ENCODE data around the gene MFSD2B. TPM values are rescaled to one million over a fixed set of nuclear protein-coding genes. Genes with fewer than 3 reads are reported as not detected.

Gene MFSD2B
- total and polyA plus RNA-seq, 2 donors (not counting 3 experiments of a cell fraction or from before 2014, with no cell fraction given), result 0.29 to 0.82 TPM

DNA sequence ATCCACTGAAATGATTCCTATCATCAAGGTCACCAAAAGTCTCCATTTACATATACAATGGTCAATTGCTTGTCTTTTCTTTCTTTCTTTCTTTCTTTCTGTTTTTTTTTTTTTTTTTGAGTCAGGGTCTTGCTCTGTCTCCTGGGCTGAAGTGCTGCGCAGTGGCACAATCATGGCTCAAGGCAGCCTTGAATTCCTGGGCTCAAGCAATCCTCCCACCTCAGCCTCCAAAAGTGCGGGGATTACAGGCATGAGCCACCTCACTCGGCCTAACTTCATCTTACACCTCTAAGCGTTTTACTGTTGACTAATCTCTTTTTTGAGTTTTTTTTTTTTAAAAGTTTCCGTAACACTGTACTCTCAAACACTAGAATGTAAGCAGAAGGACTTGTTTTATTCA is 65.4 kb downstream of the MFSD2B start:
- TF ChIP-seq POLR2AphosphoS5 (IDR thresholded peaks at IDR 0.05; ENCODE audit: insufficient read depth, low read depth, low read length) (no peak), EZH2 (IDR thresholded peaks at IDR 0.05; ENCODE audit: borderline replicate concordance, low read depth, low read length, severe bottlenecking) (no peak), FOS (IDR thresholded peaks at IDR 0.05; ENCODE audit: borderline replicate concordance, insufficient read depth, low read length) (no peak), MYC (IDR thresholded peaks at IDR 0.05; ENCODE audit: low read depth, low read length) (no peak), GATA2 (IDR thresholded peaks at IDR 0.05; ENCODE audit: insufficient read depth, insufficient read length, low read depth, low read length) (no peak), POLR2A (IDR thresholded peaks at IDR 0.05; ENCODE audit: low read depth, low read length) (no peak), JUN (IDR thresholded peaks at IDR 0.05; ENCODE audit: borderline replicate concordance, insufficient read depth, insufficient read length, low read depth) (no peak)
- TF ChIP-seq, protein P1, sequence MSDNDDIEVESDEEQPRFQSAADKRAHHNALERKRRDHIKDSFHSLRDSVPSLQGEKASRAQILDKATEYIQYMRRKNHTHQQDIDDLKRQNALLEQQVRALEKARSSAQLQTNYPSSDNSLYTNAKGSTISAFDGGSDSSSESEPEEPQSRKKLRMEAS (IDR thresholded peaks at IDR 0.05; ENCODE audit: insufficient read depth, insufficient read length), result no peak
- TF ChIP-seq, protein P2, sequence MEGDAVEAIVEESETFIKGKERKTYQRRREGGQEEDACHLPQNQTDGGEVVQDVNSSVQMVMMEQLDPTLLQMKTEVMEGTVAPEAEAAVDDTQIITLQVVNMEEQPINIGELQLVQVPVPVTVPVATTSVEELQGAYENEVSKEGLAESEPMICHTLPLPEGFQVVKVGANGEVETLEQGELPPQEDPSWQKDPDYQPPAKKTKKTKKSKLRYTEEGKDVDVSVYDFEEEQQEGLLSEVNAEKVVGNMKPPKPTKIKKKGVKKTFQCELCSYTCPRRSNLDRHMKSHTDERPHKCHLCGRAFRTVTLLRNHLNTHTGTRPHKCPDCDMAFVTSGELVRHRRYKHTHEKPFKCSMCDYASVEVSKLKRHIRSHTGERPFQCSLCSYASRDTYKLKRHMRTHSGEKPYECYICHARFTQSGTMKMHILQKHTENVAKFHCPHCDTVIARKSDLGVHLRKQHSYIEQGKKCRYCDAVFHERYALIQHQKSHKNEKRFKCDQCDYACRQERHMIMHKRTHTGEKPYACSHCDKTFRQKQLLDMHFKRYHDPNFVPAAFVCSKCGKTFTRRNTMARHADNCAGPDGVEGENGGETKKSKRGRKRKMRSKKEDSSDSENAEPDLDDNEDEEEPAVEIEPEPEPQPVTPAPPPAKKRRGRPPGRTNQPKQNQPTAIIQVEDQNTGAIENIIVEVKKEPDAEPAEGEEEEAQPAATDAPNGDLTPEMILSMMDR (IDR thresholded peaks at IDR 0.05; ENCODE audit: extremely low read depth in 1 of 2, insufficient read depth in 1 of 2, low read depth in 1 of 2, low read length in 2 of 2), result no peak
- FAIRE-seq (no peak), DNase-seq (ENCODE audit: low read depth, low spot score) (no peak)
- peaks cover 36% of the 10 kb centered on the region for H3K79me2 ChIP-seq (ENCODE audit: control insufficient read depth, insufficient read depth, low read length)
- H3K4me3 ChIP-seq (replicated peaks in 1 of 3; ENCODE audit: insufficient read depth in 1 of 3, low read depth in 1 of 3, low read length in 3 of 3), result peak overlapping the region; percentile 65 to 87 (median 79)
- peaks cover 4 to 12% of the 10 kb centered on the region in 2 experiments for H3K36me3 ChIP-seq (ENCODE audit: control insufficient read depth in 2 of 2, extremely low read depth in 1 of 2, insufficient read depth in 2 of 2, low read length in 2 of 2)
- H3K9me3 ChIP-seq (replicated peaks; ENCODE audit: control insufficient read depth, insufficient read depth, low read length), result no peaks in the 10 kb centered on the region
- peaks cover 12% of the 10 kb centered on the region for H3K4me1 ChIP-seq (ENCODE audit: control insufficient read depth, extremely low read depth, insufficient read depth, low read length)
- dilution Hi-C loops (cut with MboI; ENCODE audit: extremely low pct_ligation_motif_present, low sequenced_read_pairs), result no loop called here
- peak overlapping the region; percentile 71 for H3K4me2 ChIP-seq (ENCODE audit: insufficient read depth, low read length)
- peak overlapping the region; percentile 90 for H3K9ac ChIP-seq (replicated peaks; ENCODE audit: extremely low read depth, insufficient read depth, low read length)
- ChIA-PET POLR2A (interaction anchor here (1.2 to 1.9 kb wide), 2 partner anchors 9 to 149 kb away, joined by 3 to 8 read pairs; partner anchors contain the start of genes ATAD2B and TP53I3), CTCF (no interaction called here)
- H3K27me3 ChIP-seq (ENCODE audit: control insufficient read depth in 2 of 2, insufficient read depth in 2 of 2, low read length in 2 of 2), result no peaks in the 10 kb centered on the region
- no peaks in the 10 kb centered on the region for H4K20me1 ChIP-seq (replicated peaks; ENCODE audit: control insufficient read depth, extremely low read depth, insufficient read depth, low read length)
- H2AFZ ChIP-seq (ENCODE audit: low read depth, low read length), result no peak overlapping the region
- BruUV-seq (replicated peaks), result no TSS peak
- no peak overlapping the region for H3K27ac ChIP-seq (ENCODE audit: insufficient read depth, low read depth, low read length)
- intact Hi-C loops (cut with micrococcal nuclease), result no loop called here
- H3K9me1 ChIP-seq (replicated peaks; ENCODE audit: control insufficient read depth, extremely low read depth, insufficient read depth, low read length), result no peaks in the 10 kb centered on the region

Small RNAs within 50 kb of the gene (small RNA-seq; reads per million reads assigned to genes)
- gene RN7SL610P (ENCODE audit: insufficient read depth, insufficient read length, low read depth, low replicate concordance) (not detected), gene RNU6-370P (ENCODE audit: insufficient read depth, insufficient read length, low read depth, low replicate concordance) (not detected)

Other genes starting within 250 kb of the MFSD2B start
- 19.1 and 20.0 TPM in 2 replicates for gene ATAD2B, start 83.0 kb upstream of the MFSD2B start, total RNA-seq
- gene ATAD2B, start 83.0 kb upstream of the MFSD2B start, polyA plus RNA-seq, result 1.8 and 2.5 TPM in 2 replicates
- 16.8 and 19.0 TPM in 2 replicates for gene UBXN2A, start 69.6 kb upstream of the MFSD2B start, total RNA-seq
- 2.8 and 3.6 TPM in 2 replicates for gene UBXN2A, start 69.6 kb upstream of the MFSD2B start, polyA plus RNA-seq
- 15.4 and 15.9 TPM in 2 replicates for gene WDCP, start 37.3 kb downstream of the MFSD2B start, total RNA-seq
- gene WDCP, start 37.3 kb downstream of the MFSD2B start, polyA plus RNA-seq, result 7.9 and 9.6 TPM in 2 replicates
- 12.9 and 16.8 TPM in 2 replicates for gene FKBP1B, start 39.7 kb downstream of the MFSD2B start, total RNA-seq
- gene FKBP1B, start 39.7 kb downstream of the MFSD2B start, polyA plus RNA-seq, result 40.2 and 44.6 TPM in 2 replicates
- 105 and 108 TPM in 2 replicates for gene SF3B6, start 66.2 kb downstream of the MFSD2B start, total RNA-seq
- 91.9 and 150 TPM in 2 replicates for gene SF3B6, start 66.2 kb downstream of the MFSD2B start, polyA plus RNA-seq
- 94.2 and 102 TPM in 2 replicates for gene TP53I3, start 74.7 kb downstream of the MFSD2B start, total RNA-seq
- 112 and 116 TPM in 2 replicates for gene TP53I3, start 74.7 kb downstream of the MFSD2B start, polyA plus RNA-seq
- 0.93 TPM in 1 of 2 replicates, not detected in the other for gene PFN4, start 113.2 kb downstream of the MFSD2B start, total RNA-seq
- gene PFN4, start 113.2 kb downstream of the MFSD2B start, polyA plus RNA-seq, result 0.23 and 0.27 TPM in 2 replicates
- 8.3 and 11.9 TPM in 2 replicates for gene FAM228B, start 113.4 kb downstream of the MFSD2B start, total RNA-seq
- 1.6 and 1.8 TPM in 2 replicates for gene FAM228B, start 113.4 kb downstream of the MFSD2B start, polyA plus RNA-seq
- 1.00 TPM in 1 of 2 replicates, not detected in the other for gene FAM228A, start 165.0 kb downstream of the MFSD2B start, total RNA-seq
- gene FAM228A, start 165.0 kb downstream of the MFSD2B start, polyA plus RNA-seq, result 0.14 and 0.36 TPM in 2 replicates